ENCODE data around the gene UNC13B. TPM values are rescaled to one million over a fixed set of nuclear protein-coding genes. Genes with fewer than 3 reads are reported as not detected.

UNC13B gene
- total and polyA plus RNA-seq, 2 of the 8 experiments (the other 6 are each of a cell fraction or from before 2014, with no cell fraction given) = 23.1 to 51.7 TPM

DNA sequence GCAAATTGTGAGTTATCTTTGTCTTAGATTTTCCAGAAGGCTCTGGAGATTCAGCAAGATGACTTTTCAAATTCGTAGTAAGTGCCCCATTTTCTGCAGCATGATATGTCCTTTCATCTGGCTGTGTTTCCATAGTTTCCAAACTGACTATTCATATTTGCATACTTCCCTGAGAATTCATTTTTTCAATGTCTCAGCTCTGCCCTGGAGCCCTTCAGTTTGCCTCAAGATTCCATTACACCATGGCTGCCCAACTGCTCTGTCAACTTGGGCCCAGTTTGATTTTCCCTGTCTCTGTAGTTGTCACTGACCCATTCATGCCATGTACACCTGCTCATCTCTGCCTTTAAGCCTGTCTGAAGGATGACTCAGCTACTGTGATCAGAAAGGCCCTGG lies 233.9 kb downstream of the UNC13B start:
- H2BK15ac ChIP-seq (ENCODE audit: low read length) = no peak overlapping the region
- no peak overlapping the region for H2AK5ac ChIP-seq (ENCODE audit: low read depth, low read length)
- no peak overlapping the region for H3K23ac ChIP-seq (ENCODE audit: insufficient read length)
- H2AFZ ChIP-seq (ENCODE audit: low read length) = no peak overlapping the region
- peaks cover 0 to 2% of the 10 kb centered on the region in 2 experiments for H4K20me1 ChIP-seq (replicated peaks in 1 of 2; ENCODE audit: control insufficient read depth in 1 of 2, insufficient read depth in 2 of 2, low read length in 2 of 2)
- TF ChIP-seq JUN (IDR thresholded peaks at IDR 0.05; ENCODE audit: low read depth, low read length) (no peak), SIN3A (conservative IDR thresholded peaks at IDR 0.05 in 1 of 2, IDR thresholded peaks at IDR 0.05 in 1 of 2; ENCODE audit: low read depth in 1 of 2, low read length in 2 of 2) (no peak), SP1 (IDR thresholded peaks at IDR 0.05; ENCODE audit: low read depth, low read length) (no peak), BACH1 (IDR thresholded peaks at IDR 0.05; ENCODE audit: low read length) (no peak), KDM4A (IDR thresholded peaks at IDR 0.05; ENCODE audit: low read depth, low read length, severe bottlenecking) (no peak), RAD21 (IDR thresholded peaks at IDR 0.05 in 1 of 2, conservative IDR thresholded peaks at IDR 0.05 in 1 of 2; ENCODE audit: low read depth in 2 of 2, low read length in 2 of 2) (no peak), EZH2 (IDR thresholded peaks at IDR 0.05; ENCODE audit: low read depth, low read length, severe bottlenecking) (no peak), BCL11A (IDR thresholded peaks at IDR 0.05; ENCODE audit: low read depth in 2 of 2, low read length in 2 of 2) (no peak), CBX5 (IDR thresholded peaks at IDR 0.05; ENCODE audit: low read depth, low read length) (no peak), CREB1 (IDR thresholded peaks at IDR 0.05) (no peak), TAF1 (IDR thresholded peaks at IDR 0.05; ENCODE audit: low read depth, low read length) (no peak), FOSL1 (IDR thresholded peaks at IDR 0.05; ENCODE audit: insufficient read depth, low read depth, low read length) (no peak), POU5F1 (IDR thresholded peaks at IDR 0.05; ENCODE audit: low read depth, low read length) (no peak)
- no peaks in the 10 kb centered on the region for H3K9me3 ChIP-seq (ENCODE audit: insufficient read depth in 2 of 2, low read depth in 1 of 2, low read length in 1 of 2)
- H3K23me2 ChIP-seq (ENCODE audit: low read depth, low read length) = no peaks in the 10 kb centered on the region; the same call in 1 of the 2 replicates
- no peak overlapping the region for H2BK120ac ChIP-seq (replicated peaks; ENCODE audit: low read depth, low read length)
- H3K4me3 ChIP-seq (ENCODE audit: extremely low read depth in 1 of 4, insufficient read depth in 2 of 4, low read depth in 3 of 4, low read length in 4 of 4) = no peak overlapping the region
- no peak overlapping the region for H3K4ac ChIP-seq (replicated peaks; ENCODE audit: insufficient read length, low read depth, low read length)
- ChIA-PET CTCF (ENCODE audit: partially characterized antibody) (interaction anchor here (1.2 kb wide), 1 partner anchor 20 kb away, joined by 3 read pairs; no protein-coding TSS in a partner anchor), POLR2A (ENCODE audit: partially characterized antibody) (interaction anchor here (1.1 kb wide), 1 partner anchor 101 kb away, joined by 3 read pairs; no protein-coding TSS in a partner anchor)
- 92% methylated on average over 1 of the region's 1 CpG; no CpG with 5 or more reads in 1 of the 2 experiments for WGBS, 2 experiments (ENCODE audit: extremely low coverage in 1 of 2, insufficient coverage in 1 of 2, insufficient read length in 1 of 2, insufficient replicate concordance in 2 of 2, low coverage in 1 of 2, low lambda C conversion rate in 2 of 2, missing lambda C conversion rate in 1 of 2)
- no peak overlapping the region for H2BK5ac ChIP-seq (ENCODE audit: low read depth, low read length)
- no peak for FAIRE-seq
- H3K18ac ChIP-seq (ENCODE audit: extremely low read depth, low read length) = no peak overlapping the region
- no peaks in the 10 kb centered on the region for H3K27me3 ChIP-seq (replicated peaks in 1 of 4; ENCODE audit: control insufficient read depth in 3 of 4, extremely low read depth in 1 of 4, insufficient read depth in 3 of 4, low read length in 3 of 4)
- no peak overlapping the region for H3K9ac ChIP-seq (replicated peaks in 1 of 4; ENCODE audit: extremely low read depth in 1 of 4, low read depth in 3 of 4, low read length in 3 of 4)
- H3K56ac ChIP-seq (replicated peaks; ENCODE audit: insufficient read length, low read depth, low read length) = no peak overlapping the region
- no peaks in the 10 kb centered on the region for H3K4me1 ChIP-seq (replicated peaks in 1 of 4; ENCODE audit: control insufficient read depth in 3 of 4, insufficient read depth in 4 of 4, low read length in 3 of 4)
- H3K14ac ChIP-seq (ENCODE audit: insufficient read length) = no peak overlapping the region
- peaks cover 0 to 18% (median 5%) of the 10 kb centered on the region in 4 experiments; a peak in 5 of 8 replicates for H3K36me3 ChIP-seq (ENCODE audit: control insufficient read depth in 2 of 4, insufficient read depth in 4 of 4, low read length in 3 of 4)
- no peak overlapping the region for H3K4me2 ChIP-seq (ENCODE audit: insufficient read depth in 1 of 2, low read depth in 2 of 2, low read length in 2 of 2)
- H4K8ac ChIP-seq (ENCODE audit: extremely low read depth, insufficient read depth, low read length) = no peak overlapping the region
- H2BK20ac ChIP-seq (ENCODE audit: low read length) = no peak overlapping the region
- no peak overlapping the region for H3K27ac ChIP-seq (ENCODE audit: low read depth, low read length)
- H2BK12ac ChIP-seq (ENCODE audit: low read depth, low read length) = no peak overlapping the region
- H3K79me2 ChIP-seq (ENCODE audit: control insufficient read depth in 1 of 2, insufficient read depth in 2 of 2, low read length in 2 of 2) = no peaks in the 10 kb centered on the region
- no peak overlapping the region for H4K91ac ChIP-seq (replicated peaks; ENCODE audit: insufficient read length, low read length)
- no peak overlapping the region for H4K5ac ChIP-seq (ENCODE audit: insufficient read length, low read depth, low read length)
- DNase-seq (ENCODE audit: low read depth in 1 of 2, low spot score in 2 of 2) = no peak
- H3K79me1 ChIP-seq (ENCODE audit: low read depth, low read length) = no peaks in the 10 kb centered on the region; the same call in 1 of the 2 replicates
